Stimulated activated CD8-positive, alpha-beta memory T cell treated with anti-CD3 and anti-CD28 coated beads, Interleukin-12 subunit alpha, Interleukin-12 subunit beta, amount 100 ng/mL, for 24 hours (primary cell): Measurements from ENCODE around the gene SNN.

Experiments used
- DNase-seq: peaks from one replicate; pipeline ENCODE4 v3.0.0-alpha.2; 2020; ENCODE audit errors: extremely low read depth

Gene SNN

DNA sequence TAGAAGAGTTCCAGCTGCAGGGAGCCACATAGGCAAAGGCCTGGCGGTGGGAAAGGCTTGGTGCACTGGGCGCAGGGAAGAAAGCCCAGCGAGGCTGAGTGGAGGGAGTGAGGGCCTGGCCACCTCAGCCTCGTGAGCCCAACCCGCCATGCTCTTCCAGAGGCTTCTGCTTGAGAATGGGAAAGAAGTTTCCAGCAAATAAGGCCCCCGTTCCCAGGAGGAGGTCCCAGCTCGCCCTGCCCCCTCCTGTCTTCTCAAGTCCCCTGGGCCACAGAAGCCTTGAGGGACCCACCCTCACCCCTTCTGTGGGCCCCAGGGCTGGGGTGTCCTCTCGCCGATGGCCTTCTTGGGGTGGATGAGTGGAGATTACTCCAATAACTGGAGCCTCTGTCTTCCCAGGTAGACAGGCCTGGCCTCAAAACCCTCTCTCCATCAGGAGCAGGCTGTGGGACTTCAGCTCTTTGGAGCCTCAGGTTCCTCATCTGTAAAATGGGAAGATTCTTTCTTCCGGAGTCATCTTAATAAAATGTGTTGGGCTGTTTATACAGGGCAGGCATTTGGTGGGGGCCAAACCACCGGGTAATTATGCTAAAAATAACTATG lies 933 bp upstream of the SNN start:
- no peak for DNase-seq

DNA sequence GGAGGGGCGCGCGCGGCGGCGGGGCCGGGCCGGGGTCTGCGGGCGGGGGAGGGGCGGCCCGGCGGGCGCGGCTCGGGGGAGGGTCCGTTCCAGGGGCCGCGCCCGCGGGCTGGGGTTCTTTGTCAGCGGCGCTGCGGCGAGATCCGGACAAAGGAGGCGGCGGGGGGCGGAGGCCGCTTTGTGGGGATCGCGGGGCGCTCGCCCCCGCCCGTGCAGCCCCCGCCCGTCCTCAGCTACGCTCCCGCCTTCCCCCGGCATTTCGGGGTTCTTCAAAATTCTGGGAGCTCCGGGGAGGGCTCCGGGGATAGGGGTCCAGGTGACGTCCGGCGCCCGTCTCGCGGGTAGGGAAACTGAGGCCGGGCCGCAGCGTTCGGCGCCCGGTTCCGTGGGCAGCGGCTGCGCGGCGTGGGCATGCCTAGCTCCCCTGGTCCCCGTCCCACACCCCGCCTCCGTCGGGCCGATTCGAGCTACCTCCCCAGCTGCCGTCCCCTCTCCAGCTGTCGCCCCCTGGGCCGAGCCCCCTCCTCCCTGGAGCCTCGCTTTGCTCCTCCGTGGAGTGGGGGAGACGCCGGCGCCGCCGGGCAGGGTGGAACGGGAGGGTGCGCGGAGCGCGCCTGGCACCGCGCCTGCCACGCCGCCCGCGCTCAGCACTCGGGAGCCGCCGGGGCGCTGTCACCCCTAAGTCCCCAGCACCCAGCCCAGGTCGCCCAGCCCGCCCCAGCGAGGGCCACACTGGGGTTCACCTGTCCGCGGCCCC lies 546 bp downstream of the SNN start:
- no peak for DNase-seq

DNA sequence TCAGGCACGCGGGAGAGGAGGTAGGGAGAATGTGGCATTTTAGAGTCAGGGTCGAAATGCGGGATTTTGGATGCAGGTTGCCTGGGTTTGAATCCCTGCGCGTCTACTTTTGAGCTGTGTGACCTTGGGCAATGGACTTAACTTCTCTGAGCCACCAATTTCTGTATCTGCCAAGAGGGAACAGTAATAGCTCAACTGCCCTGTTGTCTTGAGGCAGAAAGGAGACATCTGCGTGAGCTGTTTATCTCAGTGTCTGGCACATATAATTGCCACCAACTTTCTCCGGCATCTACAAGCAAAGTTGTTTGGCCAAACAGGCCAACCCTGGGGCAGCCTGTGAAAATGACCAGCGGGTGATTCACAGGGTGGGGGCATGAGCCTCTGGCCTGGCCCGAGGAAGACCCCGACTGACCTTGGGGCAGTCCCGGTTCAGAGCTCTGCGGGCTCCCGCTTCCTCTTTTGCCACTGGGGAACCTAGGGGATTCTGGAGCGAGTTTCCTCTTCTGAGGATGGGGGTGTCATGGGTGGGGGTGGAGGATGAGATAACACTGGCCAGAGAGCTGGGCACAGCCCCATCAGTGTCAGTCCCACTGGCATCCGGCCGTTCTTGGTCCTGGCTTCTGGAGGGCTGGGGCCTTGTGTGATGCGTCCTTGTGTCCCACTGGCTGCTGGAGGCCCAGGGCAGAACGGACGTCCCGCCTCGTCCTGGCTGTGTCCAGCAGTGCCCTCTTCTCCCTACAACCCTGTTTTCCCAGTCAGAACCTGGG lies 1.3 kb downstream of the SNN start:
- DNase-seq = no peak

DNA sequence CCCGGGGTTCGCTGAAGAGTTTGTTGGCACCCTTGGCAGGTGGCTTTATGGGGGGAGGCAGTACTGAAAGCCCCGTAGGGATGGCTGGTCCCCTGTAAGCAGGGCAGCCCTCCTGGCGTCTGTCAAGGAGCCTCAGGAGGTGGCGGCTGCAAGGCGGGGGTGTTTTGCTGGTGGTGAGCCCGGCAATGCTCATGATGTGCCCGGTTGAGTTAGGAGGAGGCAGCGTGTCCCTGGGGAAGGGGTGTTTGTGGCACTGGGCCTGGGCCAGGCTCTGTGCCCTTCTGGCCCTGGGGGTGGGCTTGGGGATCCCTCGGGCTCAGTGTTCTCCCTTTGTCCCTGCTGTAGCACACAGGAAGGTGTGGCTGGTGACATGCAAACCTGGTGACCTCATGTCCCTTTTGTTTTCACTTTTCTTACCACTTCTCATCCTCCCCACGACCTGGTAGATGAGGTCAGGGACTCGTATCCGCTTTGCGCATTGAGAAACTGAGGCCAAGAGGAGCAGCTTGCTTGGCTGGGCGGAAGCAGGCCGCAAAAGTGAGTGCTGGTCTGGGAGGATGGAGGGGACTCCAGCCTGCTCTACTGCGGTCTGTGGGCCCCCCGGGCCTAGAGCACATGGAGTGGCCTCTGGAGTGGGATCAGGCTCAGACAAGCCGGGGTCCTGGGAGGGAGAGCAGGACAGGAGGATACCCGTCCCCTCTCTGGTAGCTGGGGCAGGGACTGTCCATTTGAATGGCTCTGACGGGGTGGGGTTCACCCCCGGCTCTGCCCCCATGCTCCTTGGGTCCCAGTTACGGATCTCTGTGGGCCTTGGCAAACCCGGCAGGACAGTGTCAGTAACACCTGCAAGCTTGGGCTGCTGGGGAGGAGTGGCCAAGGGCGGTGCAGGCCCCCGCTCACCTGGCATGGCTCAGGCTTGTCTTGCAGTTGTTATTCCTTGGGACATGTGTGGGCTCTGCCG lies 2.2 kb downstream of the SNN start:
- no peak for DNase-seq

DNA sequence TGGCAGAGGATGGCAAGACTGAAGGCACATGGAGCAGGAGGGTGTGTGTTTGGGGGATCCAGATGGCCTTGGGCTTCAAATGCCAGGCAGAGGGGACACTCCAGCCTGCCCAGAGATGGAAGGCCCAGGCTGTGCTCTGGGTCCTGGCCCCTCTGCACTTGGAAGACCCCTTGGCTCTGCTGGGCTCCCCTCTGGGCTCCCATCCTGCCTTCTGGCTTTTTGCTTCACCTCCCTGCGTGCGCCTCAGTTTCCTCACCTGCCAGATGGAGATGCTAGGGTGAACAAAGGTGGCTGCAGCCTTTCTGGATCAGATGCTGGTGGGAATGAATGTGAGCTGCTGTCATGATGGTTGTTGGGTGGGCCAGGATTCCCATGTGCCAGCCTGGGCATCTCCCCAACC lies 3.0 kb downstream of the SNN start:
- DNase-seq = no peak

DNA sequence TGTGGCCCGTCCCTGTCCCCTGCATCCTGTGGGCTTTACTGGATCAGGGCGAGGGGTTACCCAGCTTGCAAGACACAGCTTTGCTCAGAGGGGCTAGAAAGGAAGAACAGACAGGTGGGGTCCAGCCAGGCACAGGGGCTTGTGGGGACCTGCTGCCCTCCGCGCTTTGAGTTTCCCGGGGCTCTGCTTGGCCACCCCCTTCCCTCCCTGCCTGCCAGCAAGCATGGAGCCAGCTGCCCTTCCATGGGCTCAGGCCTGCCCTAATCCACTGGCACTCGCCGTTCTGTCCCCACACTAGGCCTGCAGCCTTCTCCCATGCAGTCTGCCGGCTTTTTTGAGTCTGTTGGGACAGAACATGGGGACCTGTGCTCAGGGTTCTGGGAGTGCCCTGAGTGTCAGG lies 3.4 kb downstream of the SNN start:
- no peak for DNase-seq

DNA sequence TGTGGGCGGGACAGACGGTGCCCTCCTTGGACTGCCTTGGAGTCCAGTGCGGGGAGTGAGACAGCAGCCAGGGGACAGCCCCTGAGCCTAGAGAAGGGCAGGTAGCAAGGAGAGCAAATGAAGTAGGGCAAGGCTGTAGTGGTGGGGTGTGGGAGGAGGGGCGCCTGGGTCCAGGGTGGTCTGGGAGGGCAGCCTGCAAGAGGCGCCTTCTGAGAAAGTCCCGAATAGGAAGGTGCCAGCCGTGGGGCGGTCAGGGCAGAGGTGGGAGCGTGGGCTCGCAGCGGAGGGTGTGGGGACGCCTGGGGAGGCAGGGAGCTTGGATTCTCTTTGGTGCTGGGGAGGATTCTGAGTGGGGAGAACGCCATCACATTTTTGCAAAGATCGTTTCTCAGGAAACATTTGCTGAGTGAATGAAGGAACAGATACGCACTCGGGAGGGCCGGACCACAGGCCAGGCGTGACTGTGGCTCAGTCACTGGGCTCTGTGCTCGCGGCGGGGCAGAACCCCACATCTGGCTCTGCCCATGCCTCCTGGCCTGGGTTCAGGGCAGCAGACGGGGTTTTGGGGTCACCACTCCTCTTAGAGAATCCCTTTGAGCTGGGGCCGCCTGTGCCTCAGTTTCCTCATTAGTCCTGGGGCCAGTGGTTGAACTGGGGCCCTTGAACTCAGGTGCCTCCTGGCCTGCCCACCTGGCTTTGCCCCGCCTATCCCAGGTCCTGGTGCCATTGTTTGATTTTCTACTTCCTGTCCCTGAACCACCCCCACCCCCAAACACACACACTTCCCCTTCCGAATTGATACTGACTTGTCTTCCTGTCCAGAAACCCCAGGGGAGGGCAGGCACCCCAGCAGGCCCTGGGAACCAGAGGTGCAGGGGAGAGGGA lies 4.2 kb downstream of the SNN start:
- no peak for DNase-seq

DNA sequence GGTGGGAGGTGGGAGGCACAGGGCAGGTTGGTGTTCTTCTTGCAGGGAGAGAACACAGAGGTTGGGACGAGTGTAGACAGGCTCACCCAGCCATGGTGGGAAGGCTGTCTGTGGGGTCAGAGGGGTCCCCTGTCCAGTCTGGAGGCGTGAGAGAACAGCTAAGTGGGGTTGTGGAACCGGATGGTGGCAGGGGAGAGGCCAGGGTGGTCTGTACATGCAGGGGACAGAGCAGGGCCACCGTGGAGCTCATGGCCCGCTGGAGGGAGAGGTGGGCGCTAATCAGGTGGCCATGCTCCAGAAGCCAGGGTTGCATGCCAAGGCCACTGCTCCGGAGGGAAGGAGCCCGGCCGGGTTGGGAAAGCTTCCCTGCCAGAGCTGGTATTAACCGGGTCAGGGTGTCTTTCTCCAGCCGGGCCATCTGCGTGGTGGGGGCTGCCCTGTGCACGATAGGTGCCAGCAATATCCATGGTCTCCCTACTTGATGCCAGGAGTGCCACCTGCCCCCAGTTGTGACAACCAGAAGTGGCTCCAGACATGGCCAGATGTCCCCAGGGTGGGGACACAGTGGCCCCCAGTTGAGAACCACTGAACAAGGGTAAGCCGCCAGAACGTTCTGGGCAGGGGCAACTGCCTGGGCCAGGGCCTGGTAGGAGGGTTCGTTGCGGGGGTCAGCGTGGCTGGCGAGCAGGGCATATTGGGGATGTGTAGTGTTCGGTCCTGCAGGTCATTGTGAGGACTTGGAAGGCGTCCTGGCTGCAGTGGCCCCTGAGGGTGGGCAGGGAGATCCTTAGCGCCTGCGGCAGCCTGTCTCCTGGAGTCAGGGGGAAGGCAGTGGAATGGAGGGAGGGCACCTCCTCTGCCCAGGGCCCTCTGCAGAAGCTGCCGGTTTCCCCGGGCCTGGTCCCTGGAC lies 5.1 kb downstream of the SNN start:
- no peak for DNase-seq

DNA sequence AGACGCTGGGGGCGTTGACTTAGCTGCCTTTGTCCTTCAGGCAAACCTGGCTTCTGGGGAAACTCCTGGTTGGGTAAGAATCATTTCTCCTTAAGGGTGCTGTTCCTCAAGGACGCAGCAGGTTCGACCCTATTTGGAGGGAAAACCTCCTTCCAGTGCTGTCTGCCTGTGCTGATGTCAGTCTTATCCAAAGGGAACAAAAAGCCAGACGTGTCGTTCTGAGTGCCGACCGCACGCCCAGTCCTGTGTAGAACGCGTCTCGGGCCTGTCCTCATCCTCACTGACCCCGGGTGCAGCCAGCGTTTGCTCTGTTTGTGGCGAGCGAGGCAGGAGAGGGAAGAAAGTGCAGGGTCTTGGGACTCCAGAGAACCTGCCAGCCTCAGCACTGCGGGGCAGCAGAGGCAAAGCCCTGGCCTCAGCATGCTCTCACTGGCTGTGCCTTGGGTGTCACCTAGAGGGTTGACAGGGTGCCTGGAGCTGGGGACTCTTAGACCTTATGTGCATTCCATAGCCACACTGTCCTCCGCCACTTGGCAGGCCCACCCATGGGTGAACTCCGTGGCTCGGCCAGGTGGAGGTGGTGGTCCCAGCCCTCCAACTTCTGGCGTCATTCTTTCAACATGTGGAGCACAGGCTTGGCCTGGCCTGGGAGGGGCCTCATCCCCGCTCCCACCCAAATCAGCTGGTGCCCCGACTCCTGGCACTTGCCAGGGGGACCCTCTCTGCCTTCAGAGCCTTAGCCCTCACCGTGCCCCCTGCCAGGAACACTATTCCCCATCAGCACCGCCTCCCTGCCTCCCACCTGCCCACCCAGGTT lies 6.0 kb downstream of the SNN start:
- no peak for DNase-seq

DNA sequence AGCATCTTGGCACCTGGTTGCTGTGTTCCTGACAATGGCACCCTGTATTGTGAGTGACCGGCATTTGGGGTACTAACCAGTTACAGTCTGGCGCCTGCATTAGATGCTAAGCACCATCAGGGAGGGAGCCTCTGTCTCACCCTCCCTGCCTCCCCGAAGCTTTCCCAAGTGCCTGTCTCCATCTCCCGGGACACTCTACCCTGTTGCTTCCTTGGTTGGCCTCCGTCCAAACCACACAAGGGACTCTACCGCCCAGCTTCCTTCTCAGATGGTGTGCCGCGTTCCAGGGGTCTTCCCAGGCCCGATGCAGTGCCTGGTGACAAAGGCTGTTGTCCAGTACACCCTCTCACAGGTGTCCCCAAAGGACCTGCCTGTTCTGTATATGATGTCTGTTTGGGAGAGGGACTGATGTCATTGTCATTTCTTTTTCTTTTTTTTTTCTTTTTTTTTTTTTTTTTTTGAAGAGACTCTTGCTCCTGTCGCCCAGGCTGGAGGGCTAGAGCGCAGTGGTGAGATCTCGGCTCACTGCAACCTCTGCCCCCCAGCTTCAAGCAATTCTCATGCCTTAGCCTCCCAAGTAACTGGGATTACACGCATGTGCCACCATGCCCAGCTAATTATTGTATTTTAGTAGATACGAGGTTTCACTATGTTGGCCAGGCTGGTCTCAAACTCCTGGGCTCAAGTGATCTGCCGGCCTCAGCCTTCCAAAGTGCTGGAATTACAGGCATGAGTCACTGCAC lies 6.7 kb downstream of the SNN start:
- no peak for DNase-seq

DNA sequence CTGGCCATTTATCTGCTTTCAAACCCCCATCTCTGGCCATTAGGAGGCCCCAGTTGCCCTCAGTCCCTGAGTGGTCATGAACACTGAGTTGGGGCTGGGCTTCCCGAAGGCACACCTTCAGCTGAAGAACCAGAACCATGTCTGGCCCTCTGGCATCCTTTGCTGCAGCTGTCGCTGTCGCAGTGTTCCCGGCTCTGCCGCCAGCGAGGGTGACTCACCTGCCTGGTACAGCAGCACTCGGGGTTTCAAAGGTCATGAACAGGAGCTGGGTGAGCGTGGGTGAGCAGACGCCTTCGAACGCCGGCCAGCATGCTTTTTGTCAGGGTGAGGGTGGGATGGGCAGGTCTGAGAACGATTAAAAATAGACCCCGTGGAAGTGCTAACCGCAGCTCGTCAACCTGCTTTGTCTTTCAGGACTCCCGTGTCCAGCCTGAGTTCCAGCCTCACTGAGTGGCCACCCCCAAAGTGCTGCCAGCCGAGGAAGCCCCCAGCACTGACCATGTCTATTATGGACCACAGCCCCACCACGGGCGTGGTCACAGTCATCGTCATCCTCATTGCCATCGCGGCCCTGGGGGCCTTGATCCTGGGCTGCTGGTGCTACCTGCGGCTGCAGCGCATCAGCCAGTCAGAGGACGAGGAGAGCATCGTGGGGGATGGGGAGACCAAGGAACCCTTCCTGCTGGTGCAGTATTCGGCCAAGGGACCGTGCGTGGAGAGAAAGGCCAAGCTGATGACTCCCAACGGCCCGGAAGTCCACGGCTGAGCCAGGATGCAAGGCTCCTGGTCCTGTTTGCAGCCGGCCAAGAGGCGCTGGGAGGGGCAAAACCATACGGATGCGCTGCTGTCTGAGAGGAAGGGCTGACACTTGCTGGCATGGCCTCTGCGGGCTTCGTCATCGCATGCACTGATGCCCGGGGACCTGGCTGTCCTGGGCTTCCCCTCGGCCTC lies 7.6 kb downstream of the SNN start:
- no peak for DNase-seq

DNA sequence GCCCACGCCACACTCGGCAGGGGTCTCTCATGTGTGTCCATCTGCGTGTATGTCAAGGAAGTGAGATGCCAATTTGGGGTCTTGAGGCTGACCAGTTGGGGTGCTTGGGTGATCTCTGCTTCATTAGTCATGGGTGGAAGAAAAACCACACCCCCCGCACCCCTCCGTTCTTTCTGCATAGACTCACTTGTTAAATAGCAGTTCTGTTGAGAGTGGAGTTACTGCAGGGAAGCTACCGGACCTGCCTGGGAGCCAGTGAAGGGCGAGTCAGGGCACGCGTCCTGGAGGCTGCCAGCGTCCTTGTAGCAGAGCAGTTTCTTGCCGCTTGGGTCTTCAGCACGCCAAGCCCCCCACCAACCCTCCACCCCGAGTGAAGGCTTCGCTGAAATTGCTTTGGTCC lies 8.5 kb downstream of the SNN start:
- DNase-seq = no peak

DNA sequence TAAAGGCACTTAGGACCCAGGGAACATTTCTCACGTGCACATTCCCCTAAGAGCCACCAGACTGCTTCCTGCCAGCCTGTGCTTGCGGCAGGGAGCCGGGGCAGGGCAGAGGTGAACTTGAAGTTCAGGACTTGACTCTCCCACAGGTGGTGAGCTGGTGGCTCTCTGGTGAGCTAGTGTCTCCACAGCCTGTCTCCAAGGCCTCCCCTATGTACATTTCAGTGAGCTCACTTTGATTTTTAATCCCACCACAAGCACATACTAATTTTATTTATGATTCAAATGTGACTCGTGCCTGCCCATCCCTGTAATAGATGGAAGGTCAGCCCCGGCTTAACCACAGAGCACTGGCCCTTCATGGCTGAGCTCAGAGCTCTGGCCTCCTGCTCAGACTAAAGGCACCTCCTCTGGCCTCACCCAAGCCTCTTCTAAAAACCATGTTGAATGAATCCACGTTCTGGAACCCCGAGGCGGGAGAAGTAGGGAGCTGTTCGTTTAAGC lies 9.2 kb downstream of the SNN start:
- DNase-seq = no peak

DNA sequence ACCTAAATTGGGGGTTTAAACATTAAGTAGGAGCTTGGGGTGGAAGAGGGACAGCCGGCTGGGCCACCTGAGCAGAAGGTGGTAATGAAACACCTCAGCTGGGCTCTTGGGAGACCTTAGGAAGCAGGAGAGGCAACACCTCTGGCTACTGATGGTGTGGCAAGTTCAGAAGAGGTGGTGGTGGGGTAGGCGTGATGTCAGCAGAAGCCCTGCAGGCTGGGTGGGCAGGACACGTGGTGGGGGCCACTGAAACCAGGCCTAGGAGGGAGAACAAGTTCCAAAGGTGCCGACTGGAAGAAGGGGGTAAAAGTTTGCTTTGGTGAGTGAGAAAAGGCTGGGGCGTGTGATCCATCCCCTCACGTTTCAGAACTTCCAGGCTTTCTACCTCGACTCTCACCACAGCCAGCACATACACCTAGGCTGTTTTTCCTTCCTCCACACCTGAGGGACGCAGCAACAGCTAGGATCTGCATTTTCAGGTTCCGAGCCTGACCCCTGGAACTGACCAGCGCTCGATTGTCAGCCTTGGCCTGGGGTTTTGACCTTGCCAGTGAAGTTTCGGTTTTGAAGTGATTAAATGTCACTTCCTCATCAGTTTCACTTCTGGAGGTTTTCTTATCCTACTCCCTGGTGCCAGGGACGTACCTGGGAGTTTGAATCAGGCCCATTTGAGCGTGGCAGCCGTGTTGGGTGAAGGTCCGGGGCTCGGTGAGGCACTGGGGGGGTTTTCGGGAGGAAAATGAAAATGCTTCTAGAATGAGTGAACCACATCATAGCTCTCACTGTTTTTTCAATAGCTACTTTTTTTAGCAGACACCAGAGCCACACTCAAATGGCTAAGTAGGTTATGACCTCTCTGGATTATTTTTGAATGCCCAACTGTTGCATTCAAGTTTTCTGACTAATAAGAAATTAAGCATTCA lies 10.0 kb downstream of the SNN start:
- no peak for DNase-seq

DNA sequence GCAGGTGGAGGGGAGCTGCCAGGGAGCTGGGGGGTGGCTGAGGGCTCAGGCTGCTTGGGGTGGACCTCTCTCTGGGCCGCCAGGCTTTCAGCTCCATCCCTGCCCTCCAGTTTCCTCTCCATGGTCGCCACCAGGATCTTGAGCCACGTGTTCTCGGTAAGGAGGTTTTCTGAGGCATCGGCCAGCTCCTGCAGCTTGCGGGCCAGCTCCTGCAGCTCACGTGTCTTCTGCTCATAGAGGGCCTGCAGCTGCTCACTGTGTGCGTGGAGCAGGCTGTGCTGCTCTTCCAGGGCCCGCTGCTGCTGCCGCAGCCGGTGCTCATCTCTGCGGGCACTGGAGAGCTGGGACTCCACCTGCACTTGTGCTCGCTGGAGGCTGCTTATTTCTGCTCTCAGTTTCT lies 11.0 kb downstream of the SNN start:
- DNase-seq = no peak
